GM19395 (cell line): Measurements from ENCODE around the gene EXOSC2.
A peak's percentile ranks its signal among the peaks of the same experiment; 100 is the strongest.

Experiments
- ATAC-seq: cut with Tn5 transposase; IDR thresholded peaks from one replicate; pipeline ENCODE4 v1.9.1; 2021; ENCODE audit warnings: mild to moderate bottlenecking, moderate library complexity; ENCODE audit not compliant: unreplicated experiment

The EXOSC2 gene

DNA sequence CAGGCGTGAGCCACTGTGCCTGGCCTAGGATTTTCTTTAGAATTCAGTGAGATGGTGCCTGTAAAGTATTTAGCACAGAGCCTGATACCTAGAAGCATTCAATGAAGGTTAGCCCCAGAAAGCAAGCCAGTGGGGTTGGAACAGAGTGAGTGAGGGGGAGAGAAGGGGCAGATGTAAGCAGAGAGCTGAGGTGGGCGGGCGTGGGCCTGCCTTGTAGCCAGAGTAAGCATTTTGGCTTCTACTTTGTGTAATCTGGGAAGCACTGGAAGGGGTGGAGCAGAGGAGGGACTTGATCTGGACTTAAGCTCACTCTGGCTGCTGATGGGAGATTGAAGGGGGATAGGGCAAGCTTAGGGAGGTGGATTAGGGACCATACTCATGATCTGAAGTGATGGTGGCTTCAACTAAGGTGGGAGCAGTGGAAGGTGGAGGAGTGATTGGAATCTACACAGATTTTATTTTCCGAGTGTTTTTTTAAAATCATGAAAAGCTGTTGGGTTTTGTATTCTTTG, 2.6 kb downstream of the EXOSC2 start:
- no peak for ATAC-seq

DNA sequence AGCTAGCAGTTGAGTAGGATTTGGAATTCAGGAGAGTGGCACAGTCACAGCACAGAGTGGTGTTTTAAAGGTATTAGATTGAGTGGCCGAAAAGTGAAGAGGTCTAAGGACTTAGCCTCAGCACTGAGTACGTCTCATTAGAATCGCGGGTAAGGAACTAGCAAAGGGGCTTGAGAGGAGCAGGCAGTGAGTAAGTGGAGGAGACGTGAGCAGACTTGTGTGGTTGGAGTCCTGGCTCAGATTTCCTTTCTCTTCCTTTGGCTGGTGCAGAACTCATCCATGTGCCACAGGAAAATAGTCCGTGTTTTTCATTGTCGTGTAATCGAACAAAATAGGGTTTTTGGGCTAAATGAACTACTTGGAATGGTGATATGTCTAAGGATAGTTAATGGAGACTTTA, 3.4 kb downstream of the EXOSC2 start:
- ATAC-seq = no peak

DNA sequence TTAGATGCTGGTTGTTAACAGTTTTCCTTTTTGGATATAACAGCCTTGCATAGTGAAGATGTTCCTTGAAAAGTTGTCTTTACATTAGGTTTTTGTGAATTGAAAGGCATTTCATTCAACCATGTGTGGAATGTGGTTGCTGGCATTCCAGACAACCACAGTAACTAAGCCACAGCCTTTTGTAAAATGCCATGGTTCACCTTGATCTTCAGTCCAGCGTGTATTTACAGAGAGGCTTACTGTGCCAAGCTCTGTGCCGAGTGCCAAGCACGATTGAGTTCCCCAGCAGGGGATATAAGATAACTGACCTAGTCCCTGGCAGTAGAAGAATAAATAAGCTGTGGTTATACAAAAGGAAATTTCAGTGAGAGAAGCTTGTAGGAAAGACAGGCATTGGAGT, 4.9 kb downstream of the EXOSC2 start:
- ATAC-seq = no peak

DNA sequence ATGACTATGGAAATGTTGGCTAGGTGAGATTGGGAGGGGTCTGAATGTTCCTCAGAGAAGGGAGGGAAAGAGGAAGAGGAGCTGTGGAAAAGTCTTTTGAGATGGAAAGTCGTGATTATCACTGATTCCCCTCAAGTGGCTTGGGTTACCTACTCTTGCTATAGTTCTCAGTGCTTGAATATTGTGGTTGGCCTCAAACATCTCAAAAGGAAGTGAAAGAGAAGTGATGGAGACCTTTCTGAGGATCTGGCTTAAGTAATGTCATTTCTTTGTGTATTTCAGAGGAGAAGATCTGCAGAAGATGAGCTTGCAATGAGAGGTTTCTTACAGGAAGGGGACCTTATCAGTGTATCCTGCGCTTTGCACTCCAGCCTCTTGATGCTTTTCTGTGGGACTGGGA, 5.5 kb downstream of the EXOSC2 start:
- no peak for ATAC-seq

DNA sequence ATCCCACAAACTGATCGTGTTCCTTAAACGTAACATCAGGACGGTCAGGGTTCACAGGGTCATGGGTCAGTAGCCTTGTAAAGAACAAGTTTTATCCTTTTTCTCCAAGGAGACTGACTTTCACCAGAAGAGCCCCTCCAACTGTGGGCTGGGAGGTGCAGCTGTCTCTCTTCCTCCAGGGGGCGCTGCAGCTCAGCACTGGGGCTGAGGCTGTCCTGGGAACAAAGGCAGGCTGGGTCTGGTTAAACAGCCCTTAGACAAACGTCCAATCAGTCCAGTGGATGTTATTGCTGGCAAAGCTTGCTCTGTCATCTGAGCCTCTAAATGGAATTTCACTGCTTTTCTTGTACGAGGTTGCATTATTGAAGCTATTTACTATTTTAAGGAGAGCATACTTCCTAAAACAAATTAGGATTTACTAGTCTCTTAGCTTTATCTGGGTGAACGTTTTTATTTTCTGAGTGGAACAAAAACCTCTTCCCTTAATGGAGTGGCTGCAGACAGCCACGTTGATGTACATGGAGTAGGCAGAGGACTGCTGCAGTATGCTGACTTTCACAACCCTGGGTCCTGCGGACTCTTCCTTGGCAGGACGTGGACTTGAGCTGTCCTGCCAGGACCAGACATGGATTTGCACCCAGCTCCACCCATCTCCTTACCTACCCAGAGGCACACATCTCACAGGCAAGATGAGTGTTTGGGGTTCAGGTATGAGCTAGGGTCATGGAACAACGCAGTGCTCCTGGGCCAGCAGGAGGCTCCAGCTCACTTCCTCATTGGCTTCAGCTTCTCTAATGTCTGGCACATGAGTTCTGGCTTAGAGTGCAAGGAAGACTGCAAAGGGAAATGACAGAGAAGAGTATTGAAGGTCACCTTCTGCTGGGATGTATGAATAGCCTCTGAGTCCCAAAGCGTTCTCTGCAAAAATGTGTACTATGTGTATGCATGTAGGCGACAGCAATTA, 7.8 kb downstream of the EXOSC2 start:
- ATAC-seq = no peak

DNA sequence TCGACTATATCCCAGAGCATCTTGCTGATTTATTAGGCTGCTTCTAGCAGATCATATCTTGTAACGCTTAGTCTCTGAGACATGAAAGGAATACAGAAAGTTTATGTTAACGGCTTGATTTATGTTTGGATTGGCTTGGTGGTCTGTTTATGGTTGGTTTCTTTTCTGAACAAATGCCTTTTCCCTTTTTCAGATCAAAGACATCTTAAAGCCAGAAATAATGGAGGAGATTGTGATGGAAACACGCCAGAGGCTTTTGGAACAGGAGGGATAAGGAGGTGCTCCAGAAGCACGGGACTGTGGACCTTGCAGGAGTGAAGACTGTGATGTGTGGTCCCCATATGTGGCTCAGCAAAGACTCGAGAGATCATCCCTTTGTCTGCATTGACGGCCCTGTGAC, 9.9 kb downstream of the EXOSC2 start:
- no peak for ATAC-seq

DNA sequence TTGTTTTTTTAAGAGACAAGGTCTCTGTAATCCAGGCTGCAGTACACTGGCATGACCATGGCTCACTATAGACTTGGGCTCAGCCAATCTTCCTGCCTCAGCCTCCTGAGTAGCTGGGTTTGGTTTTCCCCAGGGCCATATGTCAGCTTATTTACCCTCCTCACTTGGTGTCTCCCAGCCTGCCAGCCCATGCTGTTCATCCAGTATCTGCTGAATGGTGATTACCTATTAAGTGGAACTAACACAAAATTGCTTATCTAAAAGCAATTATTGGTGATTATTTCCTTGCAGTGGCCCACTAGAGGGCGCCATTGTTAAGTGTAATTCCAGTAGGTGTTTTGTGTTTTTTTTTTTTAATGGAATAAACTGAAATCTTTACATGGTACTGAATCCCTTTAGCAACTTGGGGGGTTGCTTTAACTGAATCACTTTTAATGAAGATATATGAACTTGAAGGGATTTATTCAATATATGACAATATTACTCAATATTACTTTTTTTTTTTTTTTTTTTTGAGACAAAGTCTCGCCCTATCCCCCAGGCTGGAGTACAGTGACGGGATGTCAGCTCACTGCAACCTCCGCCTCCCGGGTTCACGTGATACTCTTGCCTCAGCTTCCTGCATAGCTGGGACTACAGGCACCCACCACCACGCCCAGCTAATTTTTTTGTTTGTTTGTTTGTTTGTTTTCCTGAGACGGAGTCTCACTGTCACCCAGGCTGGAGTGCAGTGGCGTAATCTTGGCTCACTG, 13.8 kb downstream of the EXOSC2 start:
- no peak for ATAC-seq

DNA sequence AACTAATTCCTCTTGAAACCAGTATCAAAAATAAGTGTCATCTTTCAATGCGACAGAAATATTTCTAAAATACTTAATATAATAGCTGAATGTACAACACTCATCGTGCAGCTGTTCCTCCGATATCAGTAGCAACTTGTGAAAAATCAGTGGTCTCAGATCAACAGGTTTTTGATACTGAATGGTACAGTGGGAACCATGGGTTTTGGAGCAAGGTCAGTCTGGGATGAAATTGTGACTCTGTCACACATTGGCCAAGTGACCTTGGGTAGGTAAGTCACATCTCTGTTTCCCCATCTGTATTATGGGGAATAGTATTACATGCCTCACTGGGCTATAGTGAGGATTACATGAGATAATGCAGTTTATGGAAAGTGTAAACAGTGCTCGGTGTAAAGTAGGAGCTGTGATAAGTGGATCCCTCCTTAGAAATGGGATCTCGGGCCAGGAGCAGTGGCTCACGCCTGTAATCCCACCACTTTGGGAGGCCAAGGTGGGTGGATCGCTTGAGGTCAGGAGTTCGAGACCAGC, 17.3 kb downstream of the EXOSC2 start:
- no peak for ATAC-seq

DNA sequence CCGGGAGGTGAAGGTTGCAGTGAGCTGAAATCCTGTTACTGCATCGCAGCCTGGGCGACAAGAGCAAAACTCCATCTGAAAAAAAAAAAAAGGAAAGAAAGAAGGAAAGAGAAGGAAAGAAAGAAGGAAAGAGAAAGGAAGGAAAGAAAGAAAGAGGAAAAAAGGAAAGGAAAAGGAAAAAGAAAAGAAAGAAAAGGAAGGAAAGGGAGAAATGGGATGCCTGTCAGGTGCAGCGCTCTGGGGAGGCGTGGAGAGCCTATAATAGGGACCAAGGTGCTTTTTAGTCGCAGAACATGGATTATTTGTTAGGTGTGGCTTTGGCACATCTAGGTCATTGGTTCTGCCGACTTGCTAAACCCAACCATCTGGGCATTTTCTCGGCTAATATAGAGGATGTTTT, 17.9 kb downstream of the EXOSC2 start:
- ATAC-seq = no peak

DNA sequence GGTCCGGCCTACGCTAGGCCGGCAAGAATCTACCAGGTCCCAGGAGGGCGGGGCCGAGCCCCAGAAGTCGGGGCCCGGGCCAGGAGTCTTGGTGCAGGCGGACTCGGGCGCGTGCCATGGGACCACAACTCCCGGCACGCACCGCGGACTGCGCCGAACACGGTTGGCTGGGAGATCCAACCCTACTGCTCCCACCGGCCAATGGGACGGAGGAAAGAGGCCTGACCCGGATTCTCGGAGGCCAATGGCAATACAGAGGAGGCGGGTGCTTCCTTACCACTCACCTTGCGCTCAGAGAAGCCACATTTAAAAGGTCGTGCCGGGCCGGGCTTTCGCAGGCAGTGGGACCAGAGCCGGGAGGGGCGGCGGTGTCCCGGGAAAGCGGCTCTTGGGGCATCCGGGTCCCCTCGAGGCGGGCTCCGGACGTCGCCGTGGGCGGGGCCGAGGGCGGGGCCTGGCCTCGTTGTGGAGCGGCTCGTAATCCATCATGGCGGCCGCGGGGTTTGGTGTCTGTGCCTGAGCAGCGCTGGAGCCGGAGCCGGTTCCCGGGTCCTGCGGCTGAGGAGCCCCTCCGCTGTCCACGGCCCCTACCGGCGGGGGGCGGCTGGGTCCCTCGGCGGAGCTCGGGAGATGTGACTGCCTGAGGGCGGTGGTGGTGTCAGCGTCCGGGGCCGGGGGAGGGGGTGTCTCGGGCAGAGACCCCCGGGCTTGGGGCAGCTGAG, 19.1 kb downstream of the EXOSC2 start:
- ATAC-seq = peak; percentile 96

DNA sequence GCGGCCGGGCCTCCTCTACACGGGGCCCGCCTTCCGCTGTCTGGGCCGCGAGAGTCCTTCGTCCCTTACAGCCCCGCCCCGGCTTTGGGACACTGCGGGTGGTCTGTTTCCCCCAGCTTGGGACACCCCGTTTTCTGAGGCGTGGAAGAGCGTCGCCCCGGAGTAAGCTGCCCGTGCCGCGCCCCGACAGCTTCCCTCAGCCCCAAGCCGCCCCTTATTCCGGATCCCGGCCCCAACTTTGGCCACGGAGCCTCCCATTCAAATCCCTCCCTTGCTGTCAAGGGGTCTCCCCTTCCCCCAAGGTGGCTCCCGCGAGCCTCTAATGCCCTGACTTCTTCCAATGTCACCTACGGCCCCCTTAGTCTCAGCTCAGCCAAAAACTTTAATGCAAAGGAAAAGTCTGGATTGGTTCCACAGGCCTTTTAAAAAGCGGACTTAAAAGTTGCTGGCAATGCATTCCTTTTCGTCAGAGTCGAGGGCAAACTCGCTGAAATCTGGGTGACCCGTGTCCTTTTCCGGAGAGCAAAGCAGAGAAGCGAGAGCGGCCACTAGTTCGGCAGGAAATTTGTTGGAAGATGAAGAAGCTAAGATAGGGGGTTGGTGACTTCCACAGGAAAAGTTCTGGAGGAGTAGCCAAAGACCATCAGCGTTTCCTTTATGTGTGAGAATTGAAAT, 19.8 kb downstream of the EXOSC2 start:
- no peak for ATAC-seq

DNA sequence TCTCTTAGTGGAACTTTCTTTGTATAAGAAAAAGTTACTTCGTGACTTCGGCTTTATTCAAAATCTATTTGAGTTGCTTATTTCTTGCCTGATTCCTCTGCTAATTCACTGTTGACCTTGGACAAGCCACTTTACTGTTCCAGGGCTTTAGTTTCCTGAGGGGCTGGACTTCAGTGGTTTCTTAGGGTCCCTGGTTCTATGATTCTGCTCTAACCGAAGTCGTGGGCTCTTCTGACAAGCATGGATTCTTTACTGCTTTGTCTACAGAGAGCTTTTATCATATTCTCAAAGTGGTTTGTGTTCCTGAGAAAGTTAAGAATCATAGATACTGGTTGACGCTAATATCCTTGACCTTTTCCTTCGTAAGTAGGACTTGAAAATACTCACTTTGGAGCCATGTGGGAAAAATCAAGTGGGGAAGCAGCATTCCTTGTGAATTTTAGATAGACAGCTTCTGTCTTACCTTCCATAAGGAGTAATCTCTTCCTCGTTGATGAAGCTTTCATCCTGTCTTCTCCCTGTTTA, 21.1 kb downstream of the EXOSC2 start:
- no peak for ATAC-seq

DNA sequence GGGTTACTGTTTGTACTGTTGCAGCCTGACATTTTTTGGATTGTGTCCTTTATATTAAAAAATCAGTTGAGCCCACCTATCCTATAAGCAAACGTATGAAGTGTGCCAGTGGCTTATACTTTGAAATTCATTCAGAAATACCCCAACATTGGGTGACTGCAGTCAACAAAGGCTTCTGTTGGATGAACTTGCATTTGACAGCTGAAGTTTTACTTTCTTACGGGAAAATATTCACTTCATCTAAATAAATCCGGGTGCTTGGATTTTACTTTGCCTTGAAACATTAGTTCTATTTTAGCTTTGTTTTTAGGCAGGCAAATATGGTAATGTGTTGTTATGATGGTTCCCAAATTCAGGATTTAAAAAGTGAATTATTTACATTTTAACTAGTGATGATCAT, 21.7 kb downstream of the EXOSC2 start:
- ATAC-seq = no peak

DNA sequence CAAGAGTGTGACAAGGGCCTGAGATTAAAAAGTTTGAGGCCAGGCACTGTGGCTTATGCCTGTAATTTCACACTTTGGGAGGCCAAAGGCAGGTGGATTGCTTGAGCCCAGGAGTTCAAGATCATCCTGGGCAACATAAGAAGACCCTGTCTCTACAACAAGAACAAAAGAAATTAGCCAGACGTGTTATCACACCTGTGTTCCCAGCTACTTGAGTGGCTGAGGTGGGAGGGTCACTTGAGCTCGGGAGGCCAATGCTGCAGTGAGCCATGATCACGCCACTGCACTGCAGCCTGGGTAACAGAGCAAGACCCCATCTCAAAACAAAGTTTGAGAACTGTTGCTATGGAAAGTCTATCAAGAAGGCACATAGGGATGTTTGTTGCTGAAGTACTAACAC, 25.0 kb downstream of the EXOSC2 start:
- no peak for ATAC-seq

DNA sequence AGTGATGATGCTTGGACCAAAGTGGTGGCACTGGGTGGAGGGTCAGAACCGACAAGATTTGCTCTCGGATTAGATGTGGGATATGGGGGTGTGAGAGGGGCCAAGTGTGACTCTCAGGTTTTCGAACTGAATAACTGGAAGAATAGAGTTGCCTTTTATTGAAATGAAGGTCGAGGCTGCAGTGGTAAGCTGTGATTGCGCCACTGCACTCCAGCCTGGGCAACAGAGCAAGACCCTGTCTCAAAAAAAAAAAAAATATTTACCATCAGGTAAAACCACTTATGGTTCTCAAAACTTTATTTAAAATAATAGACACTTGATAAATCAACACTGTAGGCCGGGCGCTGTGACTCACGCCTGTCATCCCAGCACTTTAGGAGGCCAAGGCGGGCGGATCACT, 27.2 kb downstream of the EXOSC2 start:
- ATAC-seq = no peak

DNA sequence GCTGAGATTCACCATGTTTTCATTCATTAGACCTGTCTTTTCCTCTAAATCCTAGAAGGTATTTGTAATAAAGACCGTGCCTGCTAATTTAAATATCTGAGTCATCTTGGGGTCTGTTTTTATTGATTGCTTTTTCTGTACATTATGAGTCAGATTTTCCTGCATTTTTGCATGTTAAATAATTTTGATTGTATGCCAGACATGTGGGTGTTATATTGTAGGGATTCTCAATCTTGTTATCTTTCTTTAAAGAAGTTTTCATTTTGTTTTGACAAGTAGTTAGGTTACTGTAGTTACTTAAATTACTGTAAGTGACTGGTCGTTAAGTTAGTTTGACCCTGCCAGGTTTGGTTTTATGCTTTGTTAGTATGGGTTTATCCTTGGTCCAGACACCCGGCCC, 35.1 kb downstream of the EXOSC2 start:
- ATAC-seq = no peak

DNA sequence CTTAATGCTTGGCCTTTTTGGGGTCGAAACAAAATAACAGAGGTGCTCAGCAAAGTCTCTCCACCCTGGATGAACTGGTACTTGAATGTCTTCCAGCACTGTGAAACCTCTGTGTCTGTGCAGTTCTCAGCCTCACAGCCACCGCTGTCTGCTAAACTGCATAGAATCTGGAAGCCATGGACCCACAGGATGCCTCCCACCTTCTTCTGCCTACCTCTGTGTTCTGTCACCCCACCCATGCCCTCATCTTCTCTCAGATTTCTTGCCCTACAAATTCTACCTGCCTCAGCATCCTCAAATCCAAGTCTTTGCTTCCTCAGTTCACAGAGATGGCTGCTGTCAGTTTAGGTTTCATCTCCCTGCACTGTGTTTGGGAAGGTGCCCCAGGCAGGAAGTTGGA, 35.6 kb downstream of the EXOSC2 start:
- no peak for ATAC-seq

DNA sequence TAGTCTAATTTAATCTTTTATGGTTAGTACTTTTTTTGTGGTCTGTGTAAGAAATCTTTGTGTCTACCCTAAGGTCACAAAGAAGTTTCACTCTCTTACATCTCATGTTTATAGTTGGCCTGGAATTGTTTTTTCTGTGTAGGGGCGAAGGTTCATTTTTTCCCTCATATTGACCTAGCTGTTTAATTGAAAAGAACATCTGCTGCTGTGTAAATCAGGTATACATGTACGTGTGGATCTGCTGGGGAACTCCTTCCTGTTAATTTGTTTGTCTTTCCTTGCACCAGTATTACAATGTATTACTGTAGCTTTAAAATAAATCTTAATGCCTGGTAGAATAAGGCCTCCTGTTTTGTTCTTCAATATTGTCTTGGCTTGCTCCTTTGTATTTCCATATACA, 37.8 kb downstream of the EXOSC2 start:
- ATAC-seq = no peak

DNA sequence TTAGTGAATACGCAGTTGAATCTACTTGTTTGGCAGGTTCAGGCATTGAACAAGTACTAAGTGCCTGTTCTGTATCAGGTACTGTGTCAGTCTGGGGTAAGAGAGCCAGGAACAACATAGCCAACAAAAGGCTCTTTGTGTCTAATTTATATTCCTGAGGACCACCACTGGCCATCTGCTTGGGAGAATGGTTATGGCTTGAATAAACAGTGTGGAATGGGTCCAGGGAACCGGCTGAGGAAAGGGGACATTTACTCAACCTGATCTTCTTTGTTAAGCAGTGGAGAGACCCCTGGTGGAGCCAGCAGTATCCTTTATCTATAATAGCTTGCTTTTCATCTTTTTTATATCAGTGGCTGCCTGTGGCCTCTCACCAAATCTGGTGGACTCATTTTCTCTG, 38.6 kb downstream of the EXOSC2 start:
- no peak for ATAC-seq

DNA sequence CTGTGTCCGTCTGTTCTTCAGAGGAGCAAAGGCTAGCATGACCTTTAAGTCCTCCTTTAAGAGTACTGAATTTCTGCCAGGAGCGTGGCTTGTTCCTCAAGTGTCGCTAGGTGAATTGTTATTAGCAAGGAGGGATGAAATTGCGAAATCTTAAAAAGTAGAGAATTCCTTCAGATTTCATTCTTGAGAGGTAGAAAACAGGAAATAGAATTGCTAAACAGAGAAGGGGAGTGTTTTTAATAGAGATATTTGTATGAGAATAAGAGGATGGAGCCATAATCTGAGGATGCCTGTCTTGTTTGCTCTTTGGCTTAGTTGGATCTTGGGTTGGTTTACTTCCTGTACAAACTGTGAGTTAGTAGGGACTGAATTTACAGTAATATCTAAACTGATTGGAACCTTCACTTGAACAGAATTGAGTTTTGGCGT, 39.2 kb downstream of the EXOSC2 start:
- ATAC-seq = no peak
